ENCODE measurements around the gene ATN1.

- TF ChIP-seq POLR2AphosphoS5 (IDR thresholded peaks at IDR 0.05; ENCODE audit: low read depth, low read length) (peak; percentile 84), POLR2A (IDR thresholded peaks at IDR 0.05; ENCODE audit: low read depth, low read length) (peak; percentile 88), TAF1 (IDR thresholded peaks at IDR 0.05; ENCODE audit: borderline replicate concordance, low read depth, low read length) (peak; percentile 61; the same call in 1 of the 2 replicates)
These were observed 23.2 kb downstream of the ATN1 start, which contains the start of gene PTPN6 for GRCh38 chr12:6950811-6951540.

Measured in GM12892 (cell line).